Astrocyte (in vitro differentiated cells and primary cell): ENCODE measurements around the gene ACTG2. TPM values are rescaled to one million over a fixed set of nuclear protein-coding genes. Genes with fewer than 3 reads are reported as not detected.

Experiments used
- DNase-seq: peaks from one replicate; pipeline ENCODE4 v3.0.0-alpha.2; 2010; ENCODE audit warnings: low read depth
- FAIRE-seq: peaks from 2 replicates; lab custom pipeline; 2011; peaks lifted over from hg19 to GRCh38; lab: Jason Lieb, UNC
- H2AFZ ChIP-seq: 2 replicates; pipeline ENCODE4 v1.6.0; 2012; ENCODE audit warnings: low read depth, low read length, inconsistent platforms
- H3K27ac ChIP-seq: 2 replicates; pipeline ENCODE4 v1.5.1; 2011; ENCODE audit warnings: low read depth, low read length, inconsistent platforms
- H3K27me3 ChIP-seq: 2 replicates; pipeline ENCODE4 v1.6.0; 2011; ENCODE audit warnings: low read length, inconsistent platforms; ENCODE audit not compliant: insufficient read depth
- H3K36me3 ChIP-seq: 2 replicates; pipeline ENCODE4 v1.5.1; 2011; ENCODE audit warnings: low read length, inconsistent platforms; ENCODE audit not compliant: insufficient read depth
- H3K4me1 ChIP-seq: 2 replicates; pipeline ENCODE4 v1.5.1; 2011; ENCODE audit warnings: low read length, inconsistent platforms; ENCODE audit not compliant: insufficient read depth
- H3K4me2 ChIP-seq: 2 replicates; pipeline ENCODE4 v1.6.0; 2012; ENCODE audit warnings: low read length, inconsistent platforms
- H3K4me3 ChIP-seq: 2 replicates; pipeline ENCODE4 v1.5.1; 2011; ENCODE audit warnings: low read depth, mild to moderate bottlenecking, low read length, inconsistent platforms; ENCODE audit not compliant: insufficient read depth
- H3K79me2 ChIP-seq: 2 replicates; pipeline ENCODE4 v1.6.0; 2012; ENCODE audit warnings: mild to moderate bottlenecking, low read length, inconsistent platforms; ENCODE audit not compliant: insufficient read depth
- H3K9ac ChIP-seq: 2 replicates; pipeline ENCODE4 v1.6.0; 2012; ENCODE audit warnings: mild to moderate bottlenecking, low read length, inconsistent platforms
- H3K9me3 ChIP-seq: 2 replicates; pipeline ENCODE4 v1.5.1; 2012; ENCODE audit warnings: low read depth, mild to moderate bottlenecking, low read length, inconsistent platforms; ENCODE audit not compliant: insufficient read depth
- H4K20me1 ChIP-seq: 2 replicates; pipeline ENCODE4 v1.6.0; 2012; ENCODE audit warnings: low read length, inconsistent platforms; ENCODE audit not compliant: insufficient read depth
- H3K27ac Mint-ChIP-seq: one replicate; pipeline ENCODE4 v1.8.0; 2021; ENCODE audit warnings: mild to moderate bottlenecking, mixed read lengths; ENCODE audit not compliant: unreplicated experiment
- H3K27me3 Mint-ChIP-seq: one replicate; pipeline ENCODE4 v1.8.0; 2021; ENCODE audit warnings: low read depth, mixed read lengths; ENCODE audit not compliant: unreplicated experiment
- H3K36me3 Mint-ChIP-seq: one replicate; pipeline ENCODE4 v1.8.0; 2021; ENCODE audit warnings: low read depth, mixed read lengths; ENCODE audit not compliant: unreplicated experiment
- H3K4me1 Mint-ChIP-seq: one replicate; pipeline ENCODE4 v1.8.0; 2021; ENCODE audit warnings: low read depth, mixed read lengths; ENCODE audit not compliant: unreplicated experiment
- H3K4me3 Mint-ChIP-seq: one replicate; pipeline ENCODE4 v1.8.0; 2021; ENCODE audit warnings: mild to moderate bottlenecking, moderate library complexity, mixed read lengths; ENCODE audit not compliant: unreplicated experiment
- H3K9me3 Mint-ChIP-seq: one replicate; pipeline ENCODE4 v1.8.0; 2021; ENCODE audit warnings: mild to moderate bottlenecking, mixed read lengths; ENCODE audit not compliant: unreplicated experiment
- CTCF ChIP-seq: IDR thresholded peaks from 2 replicates; pipeline ENCODE4 v1.5.1; 2011; ENCODE audit warnings: low read depth, mild to moderate bottlenecking, inconsistent platforms, low read length, moderate library complexity; ENCODE audit not compliant: insufficient read depth
- EZH2 ChIP-seq: IDR thresholded peaks from 2 replicates; pipeline ENCODE4 v1.6.1; 2012; ENCODE audit warnings: mild to moderate bottlenecking, low read length, inconsistent platforms; ENCODE audit not compliant: insufficient read depth
- total RNA-seq: library from RNA; stranded (reverse); gene quantifications from 2 replicates; pipeline ENCODE4 v1.2.1, GENCODE V29; 2021

Gene ACTG2
- total RNA-seq, 1 donor from 2014 or later = 298 TPM

GRCh38 chr2:73942664-73943063, 49.9 kb downstream of the ACTG2 start:
- peaks cover 56% of the 10 kb centered on the region for H3K79me2 ChIP-seq
- TF ChIP-seq EZH2 = no peak
- no peak for TF ChIP-seq CTCF

GRCh38 chr2:73944714-73945113, 51.9 kb downstream of the ACTG2 start:
- Histone ChIP-seq H4K20me1 (peaks cover 87% of the 10 kb centered on the region), H3K27me3 (no peaks in the 10 kb centered on the region), H3K4me3 (no peak overlapping the region), H3K4me2 (no peak overlapping the region), H3K9me3 (no peaks in the 10 kb centered on the region), H3K4me1 (peaks cover 2% of the 10 kb centered on the region), H3K79me2 (peaks cover 50% of the 10 kb centered on the region), H3K36me3 (peaks cover 14% of the 10 kb centered on the region), H2AFZ (no peak overlapping the region), H3K9ac (no peak overlapping the region), H3K27ac (no peak overlapping the region)
- no peaks in the 10 kb centered on the region for H3K27me3 Mint-ChIP-seq
- H3K27ac Mint-ChIP-seq = peak overlapping the region; percentile 23
- DNase-seq = no peak
- no peak for FAIRE-seq
- peaks cover 13% of the 10 kb centered on the region for H3K36me3 Mint-ChIP-seq
- no peak for TF ChIP-seq CTCF
- no peak for TF ChIP-seq EZH2
- H3K4me1 Mint-ChIP-seq = peaks cover 26% of the 10 kb centered on the region
- H3K9me3 Mint-ChIP-seq = no peaks in the 10 kb centered on the region
- no peak overlapping the region for H3K4me3 Mint-ChIP-seq

More at GRCh38 chr2:73942664-73943063, 49.9 kb downstream of the ACTG2 start:
- Histone ChIP-seq H2AFZ (no peak overlapping the region), H3K36me3 (peaks cover 5% of the 10 kb centered on the region), H3K4me1 (peaks cover 20% of the 10 kb centered on the region), H3K9ac (no peak overlapping the region), H3K27ac (no peak overlapping the region), H3K27me3 (no peaks in the 10 kb centered on the region), H3K9me3 (no peaks in the 10 kb centered on the region), H3K4me2 (no peak overlapping the region), H4K20me1 (peaks cover 91% of the 10 kb centered on the region), H3K4me3 (no peak overlapping the region)
- Mint-ChIP-seq H3K4me1 (peaks cover 40% of the 10 kb centered on the region), H3K4me3 (no peak overlapping the region), H3K36me3 (peaks cover 13% of the 10 kb centered on the region), H3K27ac (no peak overlapping the region), H3K27me3 (no peaks in the 10 kb centered on the region), H3K9me3 (no peaks in the 10 kb centered on the region)
- no peak for FAIRE-seq
- DNase-seq = no peak

- no peak for FAIRE-seq
- no peak overlapping the region for H3K4me3 Mint-ChIP-seq
- peaks cover 19% of the 10 kb centered on the region for H3K36me3 ChIP-seq
- peaks cover 12% of the 10 kb centered on the region for H3K4me1 Mint-ChIP-seq
- no peak overlapping the region for H3K9ac ChIP-seq
- no peaks in the 10 kb centered on the region for H3K4me1 ChIP-seq
- peaks cover 23% of the 10 kb centered on the region for H3K36me3 Mint-ChIP-seq
- peaks cover 86% of the 10 kb centered on the region for H4K20me1 ChIP-seq
- no peaks in the 10 kb centered on the region for H3K27me3 ChIP-seq
- no peaks in the 10 kb centered on the region for H3K9me3 Mint-ChIP-seq
- DNase-seq = no peak
- no peak overlapping the region for H3K4me2 ChIP-seq
- H3K27ac Mint-ChIP-seq = no peak overlapping the region
- H2AFZ ChIP-seq = no peak overlapping the region
- H3K79me2 ChIP-seq = peaks cover 35% of the 10 kb centered on the region
- H3K9me3 ChIP-seq = no peaks in the 10 kb centered on the region
- no peak overlapping the region for H3K4me3 ChIP-seq
- no peaks in the 10 kb centered on the region for H3K27me3 Mint-ChIP-seq
- no peak overlapping the region for H3K27ac ChIP-seq
- no peak for TF ChIP-seq CTCF
- TF ChIP-seq EZH2 = no peak
These were observed 53.4 kb downstream of the ACTG2 start for GRCh38 chr2:73946215-73946614.
